OCI-LY7 (cell line): ENCODE measurements around the gene ABR. TPM values are rescaled to one million over a fixed set of nuclear protein-coding genes. Genes with fewer than 3 reads are reported as not detected.

Experiments used
- BruUV-seq: library from RNA; stranded (reverse); fragments of 400-500 nt; replicated peaks from 2 replicates; lab custom pipeline; 2021; lab: Mats Ljungman, UMichigan
- CTCF ChIA-PET: fragments of 300-600 bp; sonication (Branson Sonifier 250); formaldehyde crosslinking; loops from one replicate; lab custom pipeline; 2022; ENCODE audit warnings: antibody characterized with exemption; ENCODE audit not compliant: unreplicated experiment; lab: Charles Lee
- POLR2A ChIA-PET: fragments of 300-600 bp; sonication (Branson Sonifier 250); formaldehyde crosslinking; loops from one replicate; lab custom pipeline; 2022; ENCODE audit warnings: antibody characterized with exemption; lab: Charles Lee
- DNase-seq: peaks from one replicate; pipeline ENCODE4 v3.0.0-alpha.2; 2015; ENCODE audit warnings: low spot score
- H2AFZ ChIP-seq: fragments of 200-600 bp; sonication (generic), shearing (Covaris generic); 2 replicates; pipeline ENCODE4 v1.6.1; 2014; ENCODE audit warnings: mild to moderate bottlenecking, antibody characterized with exemption, low read length, moderate library complexity
- H3K27ac ChIP-seq: fragments of 200-600 bp; sonication (generic); 2 replicates; pipeline ENCODE4 v1.5.1; 2014; ENCODE audit warnings: mixed run types, low read depth, mild to moderate bottlenecking, moderate library complexity, low read length, inconsistent platforms; ENCODE audit not compliant: poor library complexity, severe bottlenecking
- H3K36me3 ChIP-seq: fragments of 200-600 bp; sonication (generic); 2 replicates; pipeline ENCODE4 v1.6.1; 2014; ENCODE audit warnings: mild to moderate bottlenecking, antibody characterized with exemption, low read length, moderate library complexity, mixed read lengths; ENCODE audit not compliant: insufficient read depth
- H3K4me1 ChIP-seq: fragments of 200-600 bp; sonication (generic); 2 replicates; pipeline ENCODE4 v1.5.1; 2014; ENCODE audit warnings: mild to moderate bottlenecking, low read length; ENCODE audit not compliant: insufficient read depth, poor library complexity, severe bottlenecking
- H3K4me2 ChIP-seq: fragments of 200-600 bp; sonication (generic); 2 replicates; pipeline ENCODE4 v1.6.1; 2014; ENCODE audit warnings: mild to moderate bottlenecking, low read length
- H3K4me3 ChIP-seq: fragments of 200-600 bp; sonication (generic); 2 replicates; pipeline ENCODE4 v1.5.1; 2014; ENCODE audit warnings: mild to moderate bottlenecking, low read depth, low read length; ENCODE audit not compliant: poor library complexity, severe bottlenecking
- H3K79me2 ChIP-seq: fragments of 200-600 bp; sonication (generic); 2 replicates; pipeline ENCODE4 v1.6.1; 2016; ENCODE audit warnings: low read depth, mild to moderate bottlenecking, low read length, moderate library complexity, mixed read lengths; ENCODE audit not compliant: insufficient read depth
- H3K9me2 ChIP-seq: fragments of 200-600 bp; sonication (generic); 2 replicates; pipeline ENCODE4 v1.6.1; 2016; ENCODE audit warnings: mild to moderate bottlenecking, low read length, mixed read lengths; ENCODE audit not compliant: insufficient read depth
- H3K9me3 ChIP-seq: fragments of 200-600 bp; sonication (generic); 2 replicates; pipeline ENCODE4 v1.6.1; 2014; ENCODE audit warnings: mild to moderate bottlenecking, mixed run types, low read length, mixed read lengths
- H4K20me1 ChIP-seq: fragments of 200-600 bp; sonication (generic); 2 replicates; pipeline ENCODE4 v1.6.1; 2014; ENCODE audit warnings: mild to moderate bottlenecking, antibody characterized with exemption, low read length, moderate library complexity, mixed read lengths; ENCODE audit not compliant: insufficient read depth
- CTCF ChIP-seq: fragments of 200-600 bp; sonication (generic); conservative IDR thresholded peaks from 2 replicates; pipeline ENCODE4 v1.5.1; 2014; ENCODE audit warnings: mild to moderate bottlenecking, antibody characterized with exemption, low read length, moderate library complexity, mixed read lengths
- EZH2phosphoT487 ChIP-seq: fragments of 200-600 bp; sonication (generic); IDR thresholded peaks from 2 replicates; pipeline ENCODE4 v1.6.1; 2018; ENCODE audit warnings: low read depth, borderline replicate concordance, mild to moderate bottlenecking, mixed run types, antibody characterized with exemption, low read length, moderate library complexity, mixed read lengths
- intact Hi-C: fragments of 100-400 bp; cut with micrococcal nuclease; formaldehyde crosslinking; loops from one replicate; pipeline ENCODE4 v1.10.0; 2022; ENCODE audit not compliant: unreplicated experiment
- total RNA-seq, 2 experiments: library from RNA; depleted of rRNA in 1 of 2; stranded (reverse); fragments of >200 nt in 1 of 2; shearing (Covaris generic) in 1 of 2; gene quantifications; 2 replicates each; pipeline ENCODE4 v1.2.3, GENCODE V29; 2014 to 2022

ABR gene
- total RNA-seq, 2 experiments from 2014 or later: 164 to 181 TPM

DNA sequence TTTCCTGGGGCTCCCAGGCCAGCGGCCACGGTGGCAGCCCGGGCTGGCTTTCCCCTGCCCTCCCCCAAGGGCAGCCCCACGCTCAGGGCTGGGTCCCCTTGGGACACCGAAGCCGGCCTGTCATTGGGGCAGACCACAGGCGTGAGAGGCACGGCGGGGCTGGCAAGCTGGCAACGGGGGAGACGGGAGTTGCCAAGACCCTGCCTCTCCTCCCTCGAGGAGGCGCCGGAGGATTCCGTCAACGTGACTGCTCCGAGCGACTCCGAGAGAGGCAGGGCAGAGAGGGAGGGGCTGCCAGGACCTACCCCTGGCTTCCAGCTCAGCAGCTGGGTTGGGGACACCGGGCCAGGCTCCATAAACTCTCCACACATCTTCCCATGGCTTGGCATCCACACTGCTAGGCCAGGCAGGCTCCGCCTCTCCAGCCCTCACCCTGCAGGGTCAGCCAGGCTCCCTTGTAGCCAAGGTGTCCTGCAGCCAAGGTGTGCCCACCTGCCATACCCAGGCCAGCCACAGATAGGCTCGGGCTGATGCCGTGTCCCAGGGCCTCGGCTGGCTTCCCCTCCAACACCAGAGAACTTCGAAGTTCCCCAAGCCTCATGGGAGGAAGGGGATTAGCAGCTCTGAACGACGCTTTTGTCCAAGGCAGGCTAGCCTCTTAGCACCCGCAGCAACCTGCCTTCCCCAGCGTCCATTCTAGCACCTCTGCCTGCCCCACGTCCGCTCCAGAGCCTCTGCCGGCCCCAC lies 157.3 kb downstream of the ABR start:
- Histone ChIP-seq H4K20me1 (no peaks in the 10 kb centered on the region), H3K9me2 (no peaks in the 10 kb centered on the region), H3K36me3 (peaks cover 9% of the 10 kb centered on the region), H3K4me2 (no peak overlapping the region), H3K79me2 (no peaks in the 10 kb centered on the region), H3K4me1 (no peaks in the 10 kb centered on the region), H3K4me3 (no peak overlapping the region), H3K9me3 (no peaks in the 10 kb centered on the region), H2AFZ (no peak overlapping the region), H3K27ac (no peak overlapping the region)
- BruUV-seq: no TSS peak
- POLR2A ChIA-PET: no interaction called here
- intact Hi-C loops: no loop called here
- TF ChIP-seq EZH2phosphoT487: no peak
- no peak for TF ChIP-seq CTCF
- DNase-seq: no peak
- CTCF ChIA-PET: no interaction called here

DNA sequence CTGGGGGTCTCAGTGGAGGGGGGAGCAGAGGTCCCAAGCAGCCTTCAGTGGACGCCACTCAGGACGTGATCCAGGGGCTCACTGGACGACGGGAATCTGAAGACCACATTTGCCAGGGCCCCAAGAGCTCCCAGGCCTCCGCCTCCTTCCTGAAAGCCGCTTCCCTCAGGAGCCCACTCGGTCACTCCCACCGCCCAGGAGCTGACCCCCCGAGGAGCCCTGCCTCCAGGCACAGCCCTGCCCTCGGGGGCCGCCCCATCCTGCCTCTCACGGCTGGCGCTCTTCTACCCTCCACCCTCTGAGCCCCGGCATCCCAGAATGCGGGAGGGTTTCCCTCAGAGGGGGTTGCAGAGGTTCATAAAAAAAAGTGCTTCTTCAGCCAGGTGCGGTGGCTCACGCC lies 158.6 kb downstream of the ABR start:
- H3K9me3 ChIP-seq: no peaks in the 10 kb centered on the region
- no peaks in the 10 kb centered on the region for H3K79me2 ChIP-seq
- no peaks in the 10 kb centered on the region for H3K4me1 ChIP-seq
- TF ChIP-seq EZH2phosphoT487: no peak
- no peak for TF ChIP-seq CTCF
- no peaks in the 10 kb centered on the region for H3K9me2 ChIP-seq
- no peak overlapping the region for H3K4me3 ChIP-seq
- intact Hi-C loops: no loop called here
- BruUV-seq: no TSS peak
- H3K36me3 ChIP-seq: peaks cover 9% of the 10 kb centered on the region
- H2AFZ ChIP-seq: no peak overlapping the region
- H3K4me2 ChIP-seq: no peak overlapping the region
- ChIA-PET CTCF (no interaction called here), POLR2A (no interaction called here)
- no peaks in the 10 kb centered on the region for H4K20me1 ChIP-seq
- no peak overlapping the region for H3K27ac ChIP-seq
- DNase-seq: no peak

GRCh38 chr17:1019451-1019850 lies 160.3 kb downstream of the ABR start:
- H3K36me3 ChIP-seq: peaks cover 9% of the 10 kb centered on the region
- no peaks in the 10 kb centered on the region for H4K20me1 ChIP-seq
- no peak overlapping the region for H3K4me2 ChIP-seq
- TF ChIP-seq CTCF: no peak
- no peak for TF ChIP-seq EZH2phosphoT487
- POLR2A ChIA-PET: no interaction called here
- intact Hi-C loops: no loop called here
- H3K4me3 ChIP-seq: no peak overlapping the region
- H3K27ac ChIP-seq: no peak overlapping the region
- no TSS peak for BruUV-seq
- H3K4me1 ChIP-seq: no peaks in the 10 kb centered on the region
- no peaks in the 10 kb centered on the region for H3K9me3 ChIP-seq
- no peaks in the 10 kb centered on the region for H3K9me2 ChIP-seq
- H2AFZ ChIP-seq: no peak overlapping the region
- no peak for DNase-seq
- H3K79me2 ChIP-seq: no peaks in the 10 kb centered on the region
- CTCF ChIA-PET: no interaction called here
